ENCODE measurements around the gene ELOVL6.

DNA sequence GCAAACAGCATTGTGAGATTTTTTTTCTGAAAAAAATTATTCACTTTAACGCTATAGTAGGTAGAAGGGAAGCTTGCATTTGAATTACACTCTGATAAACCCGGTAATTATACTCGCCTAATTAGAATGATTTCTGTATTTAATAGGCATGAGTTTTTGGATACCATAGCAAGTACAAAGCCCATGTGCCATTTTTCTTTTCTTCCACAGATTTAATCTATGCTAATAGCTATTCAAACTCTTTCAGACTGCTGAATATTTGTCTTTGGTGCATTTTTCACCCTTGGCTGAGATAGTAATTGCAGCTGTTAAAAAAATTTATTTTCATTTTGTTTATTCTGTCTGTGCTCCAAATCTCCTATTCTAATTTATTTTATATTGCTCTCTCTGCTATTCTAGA, 172.7 kb downstream of the ELOVL6 start:
- TF ChIP-seq, protein P1, sequence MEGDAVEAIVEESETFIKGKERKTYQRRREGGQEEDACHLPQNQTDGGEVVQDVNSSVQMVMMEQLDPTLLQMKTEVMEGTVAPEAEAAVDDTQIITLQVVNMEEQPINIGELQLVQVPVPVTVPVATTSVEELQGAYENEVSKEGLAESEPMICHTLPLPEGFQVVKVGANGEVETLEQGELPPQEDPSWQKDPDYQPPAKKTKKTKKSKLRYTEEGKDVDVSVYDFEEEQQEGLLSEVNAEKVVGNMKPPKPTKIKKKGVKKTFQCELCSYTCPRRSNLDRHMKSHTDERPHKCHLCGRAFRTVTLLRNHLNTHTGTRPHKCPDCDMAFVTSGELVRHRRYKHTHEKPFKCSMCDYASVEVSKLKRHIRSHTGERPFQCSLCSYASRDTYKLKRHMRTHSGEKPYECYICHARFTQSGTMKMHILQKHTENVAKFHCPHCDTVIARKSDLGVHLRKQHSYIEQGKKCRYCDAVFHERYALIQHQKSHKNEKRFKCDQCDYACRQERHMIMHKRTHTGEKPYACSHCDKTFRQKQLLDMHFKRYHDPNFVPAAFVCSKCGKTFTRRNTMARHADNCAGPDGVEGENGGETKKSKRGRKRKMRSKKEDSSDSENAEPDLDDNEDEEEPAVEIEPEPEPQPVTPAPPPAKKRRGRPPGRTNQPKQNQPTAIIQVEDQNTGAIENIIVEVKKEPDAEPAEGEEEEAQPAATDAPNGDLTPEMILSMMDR (IDR thresholded peaks at IDR 0.05) = no peak
- TF ChIP-seq POLR2A (IDR thresholded peaks at IDR 0.05) = no peak
